Choroid plexus epithelial cell (primary cell): ENCODE results near the gene BCL2.

ENCODE experiments used
- DNase-seq: peaks from one replicate; pipeline ENCODE4 v3.0.0-alpha.2; 2010; ENCODE audit warnings: low read depth
- H3K4me3 ChIP-seq: 2 replicates; pipeline ENCODE4 v1.5.1; 2011; ENCODE audit warnings: low read depth, mild to moderate bottlenecking, control low read depth, low read length, moderate library complexity
- TF ChIP-seq, protein P1 (sequence below): conservative IDR thresholded peaks from 2 replicates; pipeline ENCODE4 v1.5.1; 2011; ENCODE audit warnings: low read depth, mild to moderate bottlenecking, control low read depth, inconsistent platforms, low read length, moderate library complexity

Gene BCL2

DNA sequence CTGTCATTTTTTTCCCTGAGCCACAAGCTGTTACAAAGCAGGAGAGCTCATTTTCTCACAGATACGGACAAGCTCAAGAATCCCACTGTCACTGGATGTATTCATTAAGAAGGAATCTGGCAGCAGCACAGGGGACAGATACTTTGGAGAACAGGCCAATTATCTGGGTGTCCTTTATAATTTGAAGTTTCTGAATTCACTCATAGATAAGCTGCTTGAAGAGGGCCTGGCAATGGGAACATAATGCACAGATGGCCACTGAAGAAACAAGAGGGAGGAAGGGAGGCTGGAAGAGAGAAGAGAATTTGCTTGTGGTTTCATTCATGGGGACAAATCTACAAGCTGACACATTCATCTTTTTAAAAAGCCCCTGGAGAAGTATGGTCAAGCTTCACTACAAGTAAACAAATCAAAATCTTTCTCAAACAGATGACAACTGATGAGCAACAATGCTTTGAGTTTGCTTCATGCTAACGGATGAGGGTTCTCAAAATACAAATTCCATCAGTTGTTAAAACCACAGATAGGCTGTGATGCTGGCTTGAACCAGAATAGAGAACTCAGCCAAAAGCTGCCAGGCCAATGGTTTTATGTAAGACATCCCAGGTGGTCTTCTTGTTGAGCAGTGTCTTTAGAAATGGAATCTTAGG is 11.9 kb downstream of the BCL2 start:
- TF ChIP-seq, protein P1, sequence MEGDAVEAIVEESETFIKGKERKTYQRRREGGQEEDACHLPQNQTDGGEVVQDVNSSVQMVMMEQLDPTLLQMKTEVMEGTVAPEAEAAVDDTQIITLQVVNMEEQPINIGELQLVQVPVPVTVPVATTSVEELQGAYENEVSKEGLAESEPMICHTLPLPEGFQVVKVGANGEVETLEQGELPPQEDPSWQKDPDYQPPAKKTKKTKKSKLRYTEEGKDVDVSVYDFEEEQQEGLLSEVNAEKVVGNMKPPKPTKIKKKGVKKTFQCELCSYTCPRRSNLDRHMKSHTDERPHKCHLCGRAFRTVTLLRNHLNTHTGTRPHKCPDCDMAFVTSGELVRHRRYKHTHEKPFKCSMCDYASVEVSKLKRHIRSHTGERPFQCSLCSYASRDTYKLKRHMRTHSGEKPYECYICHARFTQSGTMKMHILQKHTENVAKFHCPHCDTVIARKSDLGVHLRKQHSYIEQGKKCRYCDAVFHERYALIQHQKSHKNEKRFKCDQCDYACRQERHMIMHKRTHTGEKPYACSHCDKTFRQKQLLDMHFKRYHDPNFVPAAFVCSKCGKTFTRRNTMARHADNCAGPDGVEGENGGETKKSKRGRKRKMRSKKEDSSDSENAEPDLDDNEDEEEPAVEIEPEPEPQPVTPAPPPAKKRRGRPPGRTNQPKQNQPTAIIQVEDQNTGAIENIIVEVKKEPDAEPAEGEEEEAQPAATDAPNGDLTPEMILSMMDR, result no peak
- DNase-seq, result no peak
- no peak overlapping the region for H3K4me3 ChIP-seq

DNA sequence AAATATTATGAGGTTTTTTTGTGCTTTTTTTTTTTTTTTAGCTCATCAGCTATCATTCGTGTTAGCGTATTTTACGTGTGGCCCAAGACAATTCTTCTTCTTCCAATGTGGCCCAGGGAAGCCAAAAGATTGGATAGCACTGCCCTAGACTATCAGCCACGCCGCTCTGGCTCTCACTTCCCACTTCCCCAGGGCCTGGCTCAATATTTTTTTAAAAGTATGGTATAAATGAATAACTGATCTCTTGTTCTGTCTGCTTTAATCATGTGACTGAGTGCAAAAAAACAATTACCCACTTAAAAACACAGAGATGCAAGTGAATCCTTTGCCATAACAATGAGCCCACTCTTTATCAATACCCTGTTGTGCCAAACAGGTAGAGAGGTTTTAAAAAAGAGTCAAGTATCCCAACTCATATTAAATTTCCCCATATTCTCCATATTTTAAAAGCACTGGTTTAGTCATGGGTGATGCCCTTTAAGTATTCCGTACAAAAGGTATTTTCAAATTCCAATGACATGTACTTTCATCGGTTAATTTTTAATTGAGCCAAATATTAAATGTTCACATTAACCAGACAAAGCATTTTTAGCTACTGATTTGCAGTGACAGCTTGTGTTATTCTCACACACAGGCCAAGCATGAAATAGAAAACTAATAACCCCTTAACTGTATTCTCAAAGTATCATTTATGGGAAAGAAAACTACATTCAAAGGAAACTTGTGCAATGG is 12.6 kb downstream of the BCL2 start:
- TF ChIP-seq, protein P1, result no peak
- no peak for DNase-seq

DNA sequence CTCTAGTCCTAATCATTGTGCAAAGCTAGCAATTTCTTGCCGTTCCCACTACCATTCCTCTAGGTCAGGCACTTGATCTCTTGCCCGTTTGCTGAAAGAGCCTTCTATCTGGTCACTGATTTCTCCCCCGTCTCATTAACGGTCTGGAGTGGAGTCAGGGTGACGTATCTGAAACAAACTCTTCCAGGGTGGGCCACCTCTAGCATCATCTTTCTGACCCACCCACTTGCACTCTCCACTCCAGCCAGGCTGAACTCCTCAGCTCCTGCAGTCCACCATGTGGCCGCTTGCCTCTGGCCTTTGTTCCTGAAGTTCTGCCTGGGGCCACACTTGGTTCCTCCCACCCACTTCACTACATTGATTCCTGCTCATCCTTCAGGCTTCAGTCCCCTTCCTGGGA is 13.3 kb downstream of the BCL2 start:
- H3K4me3 ChIP-seq, result no peak overlapping the region
- TF ChIP-seq, protein P1, result no peak

More for the DNA sequence above, 12.6 kb downstream of the BCL2 start:
- no peak overlapping the region for H3K4me3 ChIP-seq

DNA sequence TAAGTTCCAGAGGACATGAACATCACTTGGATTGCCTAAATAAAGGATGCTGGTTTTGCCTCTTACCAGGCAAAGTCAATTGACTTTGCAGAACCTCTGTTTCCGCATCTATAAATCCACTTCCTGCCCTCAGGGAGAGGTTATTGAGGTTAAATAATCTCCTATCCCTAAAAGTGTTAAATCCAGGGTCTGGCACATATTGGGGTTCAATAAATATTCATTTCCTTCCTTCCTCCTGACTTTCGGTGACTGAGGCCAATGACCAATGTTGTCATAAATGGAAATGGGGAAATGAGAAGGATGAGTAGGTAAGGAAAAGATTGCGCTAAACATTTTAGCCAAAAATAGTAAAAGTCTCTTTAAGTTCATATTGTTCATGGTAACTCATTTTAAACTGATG is 16.0 kb downstream of the BCL2 start:
- no peak overlapping the region for H3K4me3 ChIP-seq
- TF ChIP-seq, protein P1, result no peak
- no peak for DNase-seq

More for the DNA sequence above, 13.3 kb downstream of the BCL2 start:
- DNase-seq, result no peak

DNA sequence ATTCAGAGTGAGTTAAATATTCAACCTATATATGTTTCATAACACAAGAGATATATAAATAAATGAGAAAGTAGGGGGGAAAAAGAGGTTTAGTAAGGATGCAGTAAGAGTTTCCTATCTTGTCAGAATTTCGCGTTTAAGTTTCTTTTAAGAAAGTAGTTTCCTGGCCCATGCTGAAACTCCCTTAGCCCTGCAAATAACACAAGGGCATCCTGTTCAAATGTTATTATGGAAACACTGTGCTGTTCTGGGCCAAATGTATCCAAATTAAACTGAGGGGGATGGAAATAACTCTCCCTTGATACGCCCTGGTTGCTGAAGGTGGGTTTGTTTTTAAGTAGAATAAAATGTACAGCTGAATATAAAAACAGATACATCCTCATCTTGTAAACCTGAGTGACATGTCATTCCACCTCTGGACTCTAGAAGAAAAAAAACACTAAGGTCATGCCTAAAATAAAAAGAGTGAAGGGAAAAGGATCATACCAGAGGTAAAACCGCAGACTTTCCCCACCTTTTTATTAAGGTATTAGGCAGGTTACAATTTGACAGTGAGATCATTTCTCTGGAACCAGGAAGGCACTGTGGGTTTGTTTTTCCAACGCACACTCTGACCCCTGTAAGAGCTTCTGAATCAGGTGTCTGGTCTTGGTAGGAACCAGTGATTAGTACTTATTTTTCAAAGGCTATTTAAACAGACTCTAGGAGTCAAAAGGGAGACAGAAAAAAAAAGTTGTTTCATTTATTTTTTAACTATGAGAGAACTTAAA is 16.7 kb downstream of the BCL2 start:
- TF ChIP-seq, protein P1, result no peak
- no peak overlapping the region for H3K4me3 ChIP-seq
- DNase-seq, result no peak

DNA sequence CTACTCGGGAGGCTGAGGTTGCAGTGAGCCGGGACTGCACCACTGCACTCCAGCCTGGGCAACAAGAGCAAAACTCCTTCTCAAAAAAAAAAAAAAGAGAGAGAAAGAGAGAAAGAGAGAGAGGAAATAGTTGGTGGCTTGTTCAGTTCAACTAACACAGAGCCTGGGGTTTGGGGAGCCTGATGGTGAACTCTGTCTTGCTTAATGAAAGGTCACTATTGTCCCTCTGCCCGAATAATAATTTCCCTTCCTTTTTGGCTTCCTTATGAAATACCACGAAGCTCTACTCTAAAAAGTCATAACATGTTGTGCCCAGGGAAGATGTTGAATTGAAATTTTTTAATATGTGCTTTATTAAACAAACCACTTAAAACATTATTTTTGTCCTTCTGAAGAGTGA is 17.3 kb downstream of the BCL2 start:
- no peak overlapping the region for H3K4me3 ChIP-seq
- no peak for DNase-seq
- TF ChIP-seq, protein P1, result no peak
